NCI-H524 (cell line): Measurements from ENCODE around the gene TUBA3C.
"Not testable (repeated sequence)": the region's sequence is repeated elsewhere in the genome, so short reads cannot be mapped to it uniquely, and the experiment has no call there.

ENCODE experiments used
- DNase-seq, 2 experiments: peaks; one replicate each; lab custom pipeline; 2025; lab: John Stamatoyannopoulos, UW

Gene TUBA3C

DNA sequence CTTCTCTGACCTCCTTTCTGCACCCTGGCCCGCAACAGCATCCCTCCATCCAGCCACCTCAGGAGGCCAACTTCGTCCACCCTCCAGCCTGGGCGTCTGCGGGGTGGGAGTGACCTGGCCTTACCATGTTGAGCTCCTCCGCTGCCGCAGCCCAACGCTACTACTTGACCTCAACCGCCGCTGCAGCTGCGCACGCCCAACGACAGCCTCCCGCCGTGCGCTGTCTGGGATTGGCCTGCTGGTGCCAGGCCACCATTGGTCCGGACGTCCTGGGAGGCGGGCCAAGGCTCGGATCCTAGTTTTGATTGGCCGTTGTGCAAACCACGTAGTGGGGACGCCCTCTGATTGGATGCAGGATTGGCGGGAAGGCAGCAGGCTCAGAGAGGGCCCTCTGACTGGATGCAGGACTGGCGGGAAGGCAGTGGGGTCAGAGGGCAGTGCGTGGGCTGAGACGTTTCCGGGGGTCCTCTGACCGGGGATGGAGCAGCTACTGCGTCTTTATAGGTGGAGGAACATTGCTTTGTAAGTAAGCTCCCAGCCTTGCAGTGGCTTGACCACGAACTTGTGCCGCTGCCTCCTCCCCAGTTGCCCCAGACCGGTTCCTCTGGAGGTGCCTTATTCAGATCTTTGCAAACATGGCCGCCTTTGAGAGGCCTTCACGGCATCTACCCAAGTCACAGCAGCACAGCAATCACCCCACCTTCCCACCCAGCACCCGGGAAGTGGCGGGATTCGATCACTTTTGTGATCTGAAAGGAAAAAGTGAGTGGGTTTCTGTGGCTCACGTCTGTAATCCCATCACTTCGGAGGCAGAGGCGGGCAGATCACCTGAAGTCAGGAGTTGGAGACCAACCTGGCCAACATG is at the start of gene TUBA3C:
TUBA3C (minus strand) TSS at position 204 of the 865 bp plus-strand sequence; CDS start at position 127, 77 bp downstream.
- no peak for DNase-seq

DNA sequence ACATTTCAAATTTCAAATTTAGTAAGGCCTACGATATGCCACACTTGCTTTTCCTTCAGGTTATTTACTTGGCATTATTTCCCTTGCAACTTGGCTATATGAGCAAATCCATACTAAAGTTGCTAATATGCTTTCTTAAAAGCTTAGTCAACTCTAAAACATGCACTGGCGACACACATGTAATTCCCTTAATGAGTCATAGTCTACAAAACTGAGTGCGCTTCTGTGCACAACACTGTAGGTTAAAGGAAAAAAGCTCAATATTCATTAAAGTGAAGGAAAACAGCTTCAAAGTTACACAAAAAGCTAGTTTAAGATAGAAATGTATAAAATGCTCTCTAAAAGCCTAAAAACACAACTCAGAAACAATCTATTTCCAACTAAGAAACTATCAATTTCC is 25.8 kb upstream of the TUBA3C start:
- DNase-seq: not testable (repeated sequence)

DNA sequence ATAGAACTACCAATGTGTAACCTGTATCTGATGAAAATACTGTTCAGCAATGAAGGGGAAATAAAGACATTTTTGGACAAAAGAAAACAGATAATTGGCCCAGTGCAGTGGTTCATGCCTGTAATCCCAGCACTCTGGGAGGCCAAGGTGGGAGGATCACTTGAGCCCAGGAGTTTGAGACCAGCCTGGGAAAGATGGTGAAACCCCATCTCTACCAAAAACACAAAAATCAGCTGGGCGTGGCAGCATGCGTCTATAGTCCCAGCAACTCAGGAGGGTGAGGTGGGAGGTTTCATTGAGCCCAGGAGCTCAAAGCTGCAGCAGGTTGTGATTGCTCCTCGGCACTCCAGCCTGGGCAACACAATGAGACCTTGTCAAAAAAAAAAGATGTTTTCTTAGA is 11.0 kb upstream of the TUBA3C start:
- not testable (repeated sequence) for DNase-seq

DNA sequence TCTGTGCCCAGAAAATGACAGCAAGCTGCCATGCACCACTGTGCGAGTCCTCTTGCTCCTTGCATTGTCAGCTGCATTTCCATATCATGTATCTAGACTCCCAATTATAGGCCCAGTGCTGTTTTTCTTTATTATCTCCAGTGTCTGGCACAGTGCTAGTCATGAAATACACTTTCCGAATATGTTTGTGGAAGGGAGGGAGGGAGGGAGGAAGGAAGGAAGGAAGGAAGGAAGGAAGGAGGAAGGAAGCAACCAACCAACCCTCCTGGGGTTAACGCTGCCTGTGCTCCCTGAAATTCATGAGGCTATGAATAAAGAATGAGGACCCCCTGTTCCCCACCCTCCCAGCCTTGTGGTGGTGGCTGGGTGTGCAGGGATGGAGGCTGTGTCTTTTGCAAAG is 8.3 kb upstream of the TUBA3C start:
- DNase-seq: not testable (repeated sequence)

DNA sequence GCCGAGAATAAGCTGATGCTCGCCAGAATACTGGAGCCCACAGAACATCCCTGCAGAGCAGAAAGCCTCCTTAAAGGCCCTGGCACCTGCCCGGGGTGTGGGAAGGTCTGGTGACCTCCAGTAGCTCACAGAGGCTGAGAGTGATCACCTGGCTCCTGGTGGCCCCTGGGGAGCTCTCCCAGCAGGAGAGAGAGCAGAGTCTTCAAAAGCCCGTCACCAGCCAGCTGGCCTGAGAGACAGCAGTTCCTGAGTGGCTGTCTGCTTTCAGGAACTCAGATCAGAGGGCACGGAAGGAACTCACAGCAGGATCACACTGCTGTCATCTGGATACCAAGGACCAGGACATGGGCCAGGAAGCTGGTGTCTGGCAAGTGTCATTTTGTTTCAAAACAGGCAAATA is 7.7 kb upstream of the TUBA3C start:
- not testable (repeated sequence) for DNase-seq

DNA sequence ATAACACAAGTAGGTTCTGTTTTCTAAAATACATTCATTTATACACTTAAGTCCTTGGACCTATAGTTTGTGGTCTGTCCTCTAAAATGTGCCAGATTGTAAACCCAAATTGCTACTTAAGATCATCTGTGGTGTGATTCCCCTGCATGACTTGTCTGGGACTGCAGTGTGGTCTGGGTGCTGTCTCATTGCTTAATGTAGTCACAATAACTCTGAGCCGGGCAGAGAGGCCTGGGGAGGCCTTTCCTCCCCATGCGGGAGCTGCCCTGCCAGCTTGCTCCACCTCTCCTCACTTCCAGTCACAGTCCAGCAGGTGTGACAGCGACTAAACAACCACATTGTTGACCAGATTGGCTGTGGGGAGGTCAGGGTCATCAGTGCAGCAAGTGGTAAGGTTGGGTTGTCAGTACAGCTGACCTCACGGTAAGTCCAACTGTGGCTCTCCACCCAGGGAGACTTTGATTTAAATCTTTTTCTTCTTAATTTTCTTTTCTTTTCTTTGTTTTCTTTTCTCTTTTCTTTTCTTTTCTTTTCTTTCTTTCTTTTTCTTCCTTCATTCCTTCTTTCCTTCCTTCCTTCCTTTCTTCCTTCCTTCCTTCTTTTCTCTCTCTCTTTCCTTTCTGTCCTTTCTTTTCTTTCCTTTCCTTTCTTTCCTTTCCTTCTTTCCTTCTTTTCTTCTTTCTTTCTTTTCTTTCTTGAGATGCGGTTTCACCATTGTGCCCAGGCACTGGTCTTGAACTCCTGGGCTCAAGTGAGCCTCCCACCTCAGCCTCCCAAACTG is 4.4 kb upstream of the TUBA3C start:
- DNase-seq: no peak

DNA sequence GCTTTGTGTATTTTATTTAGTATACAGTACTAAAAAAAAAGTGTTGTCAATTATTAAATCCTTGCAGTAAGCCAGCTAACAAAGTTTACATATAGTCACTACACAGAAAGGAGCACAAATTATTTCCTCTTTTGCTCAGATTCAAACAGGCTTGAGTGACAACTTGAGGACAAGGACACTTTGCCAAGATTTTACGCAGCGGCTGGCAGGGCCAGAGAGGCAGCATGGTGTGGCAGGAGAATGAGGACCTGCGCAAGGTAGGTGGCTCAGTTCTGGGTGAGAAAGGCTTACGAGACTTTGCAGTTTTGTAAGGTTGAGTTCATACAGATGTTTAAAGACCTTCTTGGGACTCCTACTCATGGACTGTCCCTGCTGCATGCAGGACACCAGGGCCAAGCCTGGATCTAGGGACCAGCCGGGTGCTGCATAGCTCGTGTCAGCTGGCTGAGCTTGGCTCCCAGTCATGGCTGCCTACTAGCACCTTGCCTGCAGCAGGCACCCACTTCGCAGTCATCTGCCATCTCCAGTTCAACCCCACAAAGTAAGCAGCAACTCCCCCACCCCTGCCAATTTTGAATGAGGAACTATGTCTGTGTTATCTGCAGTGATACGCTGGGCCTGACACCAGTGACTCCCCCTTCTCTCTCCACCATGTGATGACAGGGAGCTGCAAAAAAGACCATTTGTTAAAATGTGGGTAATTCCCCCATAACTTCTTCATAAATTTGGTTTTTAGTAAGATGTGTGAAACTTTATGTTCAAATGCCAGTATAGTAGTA is 3.7 kb upstream of the TUBA3C start:
- DNase-seq: no peak

DNA sequence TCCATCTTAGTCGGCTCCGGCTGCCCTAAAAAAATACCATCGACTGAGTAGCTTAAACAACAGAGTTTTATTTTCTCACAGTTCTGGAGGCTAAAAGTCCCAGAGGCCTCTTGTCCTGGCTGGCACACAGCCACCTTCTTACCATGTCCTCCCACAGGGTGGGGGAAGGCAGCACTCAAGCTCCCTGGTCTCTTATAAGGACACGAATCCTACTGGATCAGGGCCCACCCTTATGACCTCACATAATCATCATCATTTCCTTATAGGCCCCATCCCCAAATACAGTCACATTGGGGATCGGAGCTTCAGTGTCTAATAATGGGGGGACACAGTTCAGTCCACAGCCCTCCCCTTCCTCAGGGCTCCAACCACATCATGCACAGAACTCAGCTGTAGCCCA is 2.6 kb upstream of the TUBA3C start:
- DNase-seq: no peak

DNA sequence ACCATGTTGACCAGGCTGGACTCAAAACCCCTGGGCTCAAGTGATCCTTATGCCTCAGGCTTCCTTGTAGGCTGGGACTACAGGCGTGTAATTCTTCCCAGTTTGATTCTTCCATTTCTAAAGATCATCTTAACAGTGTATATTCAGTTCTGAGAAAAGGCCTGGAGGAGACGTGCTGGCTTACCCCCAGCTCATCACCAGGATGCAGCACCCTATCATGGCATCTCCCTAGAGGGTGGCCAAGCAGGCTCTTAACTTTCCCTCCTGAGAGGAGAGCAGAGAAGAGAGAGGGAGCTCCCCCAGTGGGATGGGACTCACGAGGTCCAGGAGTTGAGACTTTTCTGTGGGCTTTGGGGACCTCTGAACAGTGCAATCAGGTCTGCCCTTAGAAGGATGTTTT is 2.1 kb upstream of the TUBA3C start:
- DNase-seq: no peak

DNA sequence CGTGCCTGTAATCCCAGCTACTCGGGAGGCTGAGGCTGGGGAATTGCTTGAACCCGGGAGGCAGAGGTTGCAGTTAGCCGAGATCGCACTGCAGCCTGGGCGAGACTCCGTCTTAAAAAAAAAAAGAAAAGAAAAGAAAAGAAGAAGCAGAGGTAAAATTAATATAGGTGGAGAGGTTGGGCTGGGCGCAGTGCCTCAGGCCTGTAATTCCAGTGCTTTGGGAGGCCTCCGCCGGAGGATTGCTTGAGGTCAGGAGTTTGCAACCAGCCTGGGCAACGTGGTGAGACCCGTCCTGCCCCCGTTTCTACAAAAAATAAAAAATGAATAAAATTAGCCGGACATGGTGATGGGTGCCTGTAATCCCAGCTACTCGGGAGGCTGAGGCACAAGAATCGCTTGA is 912 bp upstream of the TUBA3C start:
- no peak for DNase-seq

DNA sequence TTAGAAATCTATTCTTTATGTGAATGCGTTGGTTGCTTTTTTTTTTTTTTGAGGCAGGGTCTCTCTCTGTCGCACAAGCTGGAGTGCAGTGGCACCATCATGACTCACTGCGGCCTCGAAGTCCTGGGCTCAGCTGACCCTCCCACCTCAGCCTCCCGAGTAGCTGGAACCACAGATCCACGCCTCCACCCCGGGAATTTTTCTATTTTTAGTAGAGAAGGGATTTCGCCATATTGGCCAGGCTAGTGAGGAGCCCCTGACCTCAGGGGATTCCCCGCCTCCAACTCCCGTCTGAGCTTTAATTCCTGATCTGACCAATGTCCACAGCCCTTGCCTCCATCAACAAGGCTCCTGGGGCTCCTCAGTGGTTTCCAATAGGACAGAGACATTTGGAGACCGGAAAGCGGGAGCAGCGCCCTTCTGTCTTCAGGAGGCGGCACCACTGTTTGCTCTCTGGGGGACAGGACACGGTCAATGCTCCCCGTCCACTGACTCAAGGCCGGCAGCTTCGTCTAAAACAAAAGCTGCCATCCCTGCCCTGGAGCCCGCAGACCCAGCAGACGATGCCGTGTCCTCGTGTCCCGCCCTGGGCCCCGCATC is 503 bp downstream of the TUBA3C start:
- DNase-seq: no peak

DNA sequence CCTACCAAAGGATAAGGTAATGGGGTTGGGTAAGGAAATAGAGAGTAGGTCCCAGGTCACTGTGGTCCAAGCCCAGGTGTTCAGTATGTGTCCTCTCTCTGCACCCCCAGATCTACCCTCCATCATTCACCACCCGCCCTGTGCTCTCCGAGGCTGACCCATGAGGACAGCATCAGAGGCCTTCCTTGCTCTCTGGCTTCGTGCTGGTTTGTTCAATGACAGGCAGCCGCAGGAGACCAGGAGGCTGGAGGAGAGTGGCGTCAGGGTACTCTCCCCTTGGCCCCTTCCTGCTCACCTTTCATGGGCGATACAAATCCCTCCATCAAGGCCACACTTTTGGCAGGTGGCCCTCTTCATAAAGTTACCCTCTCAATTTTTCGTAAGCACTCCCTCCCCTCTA is 1.7 kb downstream of the TUBA3C start:
- no peak for DNase-seq

DNA sequence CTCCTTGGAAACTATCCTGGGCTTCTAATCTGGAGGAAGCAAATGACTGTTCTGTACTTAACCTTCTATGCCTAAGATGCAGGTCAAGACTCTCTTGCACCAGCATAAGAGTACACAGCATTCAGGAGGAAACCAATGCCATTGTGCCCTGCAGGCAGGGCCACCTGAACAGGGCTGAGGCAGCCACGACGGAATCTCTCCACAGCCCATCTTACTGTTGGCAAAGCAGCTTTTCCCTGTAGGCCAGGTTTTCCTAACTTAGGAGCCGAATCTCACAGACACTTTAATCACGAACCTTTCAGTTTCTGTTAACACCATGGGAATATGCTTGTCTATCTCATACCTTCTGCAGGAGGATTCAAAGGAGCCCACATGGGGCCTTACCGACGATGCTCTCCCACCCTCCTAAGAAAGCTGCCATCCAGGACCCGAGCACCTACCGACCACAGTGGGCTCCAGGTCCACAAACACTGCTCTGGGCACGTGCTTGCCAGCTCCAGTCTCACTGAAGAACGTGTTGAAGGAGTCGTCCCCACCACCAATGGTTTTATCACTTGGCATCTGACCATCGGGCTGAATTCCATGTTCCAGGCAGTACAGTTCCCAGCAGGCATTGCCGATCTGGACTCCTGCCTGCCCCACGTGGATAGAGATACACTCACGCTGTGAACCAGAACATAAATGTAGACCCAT is 2.6 kb downstream of the TUBA3C start:
- no peak for DNase-seq

DNA sequence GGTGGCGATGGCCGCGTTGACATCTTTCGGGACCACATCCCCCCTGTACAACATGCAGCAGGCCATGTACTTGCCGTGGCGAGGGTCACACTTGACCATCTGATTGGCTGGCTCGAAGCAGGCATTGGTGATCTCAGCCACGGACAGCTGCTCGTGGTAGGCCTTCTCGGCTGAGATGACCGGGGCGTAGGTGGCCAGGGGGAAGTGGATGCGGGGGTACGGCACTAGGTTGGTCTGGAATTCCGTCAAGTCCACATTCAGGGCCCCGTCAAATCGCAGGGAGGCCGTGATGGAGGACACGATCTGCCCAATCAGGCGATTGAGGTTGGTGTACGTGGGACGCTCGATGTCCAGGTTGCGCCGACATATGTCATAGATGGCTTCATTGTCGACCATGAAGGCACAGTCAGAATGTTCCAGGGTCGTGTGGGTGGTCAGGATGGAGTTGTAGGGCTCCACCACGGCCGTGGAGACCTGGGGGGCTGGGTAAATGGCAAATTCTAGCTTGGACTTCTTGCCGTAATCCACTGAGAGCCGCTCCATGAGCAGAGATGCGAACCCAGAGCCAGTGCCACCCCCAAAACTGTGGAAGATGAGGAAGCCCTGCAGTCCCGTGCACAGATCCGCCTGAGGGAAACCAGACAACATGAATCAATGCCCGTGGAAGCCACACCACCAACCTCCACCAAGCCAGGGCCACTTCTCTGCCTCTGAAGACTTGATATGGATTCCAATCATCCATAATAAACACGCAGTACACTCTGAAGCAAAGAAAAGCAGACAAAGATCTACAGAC is 4.4 kb downstream of the TUBA3C start:
- DNase-seq: not testable (repeated sequence)

DNA sequence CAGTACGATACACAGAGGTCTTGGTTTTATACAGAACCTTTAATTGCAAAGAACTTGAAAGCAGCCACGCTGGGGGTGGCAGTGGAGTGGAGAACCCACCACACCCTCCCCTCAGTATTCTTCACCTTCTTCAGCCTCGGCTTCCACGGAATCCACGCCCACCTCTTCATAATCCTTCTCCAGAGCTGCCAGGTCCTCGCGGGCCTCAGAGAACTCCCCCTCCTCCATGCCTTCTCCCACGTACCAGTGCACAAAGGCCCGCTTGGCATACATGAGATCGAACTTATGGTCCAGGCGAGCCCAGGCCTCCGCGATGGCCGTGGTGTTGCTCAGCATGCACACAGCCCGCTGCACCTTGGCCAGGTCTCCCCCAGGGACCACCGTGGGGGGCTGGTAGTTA is 7.9 kb downstream of the TUBA3C start:
- no peak for DNase-seq

DNA sequence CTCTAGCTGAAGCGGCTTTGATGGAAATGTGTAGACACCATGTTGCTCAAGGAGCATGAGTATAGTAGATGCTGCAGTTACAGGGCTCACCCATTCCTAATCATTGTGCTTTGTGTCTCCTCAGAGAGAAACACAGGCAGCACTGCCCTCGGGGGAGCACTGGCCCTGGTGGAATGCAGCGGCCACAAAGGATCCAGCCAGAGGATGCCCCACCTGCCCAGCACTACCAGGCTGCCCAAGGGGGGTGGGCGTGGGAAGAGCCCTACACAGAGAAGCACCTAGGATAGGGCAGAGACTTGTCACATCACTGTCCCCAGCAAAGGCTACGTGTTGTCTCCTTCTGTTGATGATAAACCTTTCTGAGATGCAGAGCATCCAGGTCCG is 9.0 kb downstream of the TUBA3C start:
- DNase-seq: no peak

DNA sequence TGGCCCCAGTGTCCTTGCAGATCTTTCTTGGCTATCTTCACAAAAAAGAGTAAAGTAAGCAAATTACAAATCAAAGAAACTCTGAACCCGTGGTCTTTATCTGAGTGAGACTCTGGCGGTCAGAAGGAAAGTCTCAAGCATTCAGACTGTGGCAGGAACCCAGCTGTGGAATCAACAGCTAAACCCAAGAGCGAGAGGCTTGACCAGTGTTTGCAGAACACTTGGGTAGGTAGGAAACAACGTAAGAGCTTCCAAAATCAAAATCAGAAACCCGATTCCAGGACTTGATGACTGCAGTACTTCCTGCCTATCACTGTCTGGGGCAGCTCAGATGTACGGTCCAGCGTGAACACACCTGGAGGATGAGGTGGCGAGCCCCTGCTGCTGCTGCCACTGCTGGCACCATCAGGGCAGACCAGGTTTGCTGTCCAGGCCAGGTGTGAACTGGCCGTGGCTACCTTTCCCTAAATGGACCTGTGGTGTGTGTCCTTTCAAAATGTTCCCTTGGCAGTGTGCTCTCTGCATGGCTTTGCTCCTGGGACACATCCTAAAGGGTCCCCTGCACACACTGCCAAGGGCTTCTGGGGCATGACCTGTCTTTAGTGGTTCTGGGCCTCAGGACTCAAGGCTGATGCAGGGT is 9.5 kb downstream of the TUBA3C start:
- no peak for DNase-seq

DNA sequence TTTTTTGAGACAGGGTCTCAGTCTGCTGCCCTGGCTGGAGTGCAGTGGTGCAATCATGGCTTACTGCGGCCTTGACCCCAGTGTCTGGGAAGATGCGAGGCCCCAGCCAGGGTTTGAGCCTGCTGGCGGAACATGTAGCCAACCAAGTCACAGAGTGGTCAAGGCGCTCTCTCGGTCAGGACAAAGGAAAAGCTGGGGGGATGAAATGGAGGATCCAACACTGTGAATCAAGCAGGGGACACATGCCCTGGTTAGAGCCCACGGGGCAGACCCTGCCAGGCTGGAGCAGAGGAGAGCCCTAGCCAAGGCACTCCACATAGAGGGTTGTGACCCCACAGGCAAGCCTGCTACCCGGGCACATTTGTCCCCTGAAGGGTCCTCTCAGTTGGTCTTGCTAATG is 10.1 kb downstream of the TUBA3C start:
- DNase-seq: no peak

DNA sequence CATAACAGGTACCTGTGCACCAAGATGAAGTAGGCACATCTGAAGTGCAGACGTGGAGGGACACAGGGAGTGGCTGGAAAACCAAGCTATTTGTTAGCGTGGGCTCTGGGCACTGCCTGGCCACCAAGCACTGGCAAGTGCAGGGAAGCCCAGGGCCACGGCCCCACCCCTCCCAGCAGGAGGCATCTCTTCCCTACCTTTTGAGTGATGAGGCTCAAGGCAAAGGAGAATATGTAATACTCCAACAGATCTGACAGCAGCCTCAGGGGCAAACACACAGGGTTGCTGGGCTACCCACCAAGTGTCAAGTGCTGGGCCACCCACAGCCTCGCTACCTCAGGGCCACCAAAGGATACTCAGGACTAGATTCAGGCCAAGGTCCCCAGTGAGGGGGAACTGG is 11.6 kb downstream of the TUBA3C start:
- DNase-seq: no peak

DNA sequence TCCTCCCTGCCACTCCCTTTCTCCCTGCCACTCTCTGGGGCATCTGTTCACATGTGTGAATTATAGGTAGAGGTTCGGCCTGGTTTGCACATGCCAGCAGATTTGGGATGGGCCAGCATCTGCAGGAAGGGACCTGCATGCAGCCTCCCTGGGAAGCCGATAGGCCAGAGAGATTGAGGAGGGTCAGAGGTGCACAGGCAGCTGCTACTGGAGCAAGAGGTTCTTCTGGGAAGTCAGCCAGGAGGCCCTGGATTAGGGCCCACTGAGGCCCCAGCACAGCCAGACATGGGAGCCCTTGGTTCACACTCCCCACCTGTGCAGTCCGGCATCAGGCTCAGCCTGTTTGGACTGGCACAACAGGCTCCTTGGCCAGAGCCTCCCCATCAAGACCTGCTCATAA is 12.1 kb downstream of the TUBA3C start:
- DNase-seq: no peak
